Activated naive CD4-positive, alpha-beta T cell treated with anti-CD3 and anti-CD28 coated beads, Interleukin-2, amount 10 ng/mL, durations not matched to agents 5 hours and 36 hours (primary cell): ENCODE results near the gene DEDD2. TPM values are rescaled to one million over a fixed set of nuclear protein-coding genes. Genes with fewer than 3 reads are reported as not detected.

Experiments used
- total RNA-seq, 2 experiments: library from RNA; stranded (reverse); gene quantifications; one replicate each; pipeline ENCODE4 v1.2.3, GENCODE V29; 2021

DEDD2 gene, protein sequence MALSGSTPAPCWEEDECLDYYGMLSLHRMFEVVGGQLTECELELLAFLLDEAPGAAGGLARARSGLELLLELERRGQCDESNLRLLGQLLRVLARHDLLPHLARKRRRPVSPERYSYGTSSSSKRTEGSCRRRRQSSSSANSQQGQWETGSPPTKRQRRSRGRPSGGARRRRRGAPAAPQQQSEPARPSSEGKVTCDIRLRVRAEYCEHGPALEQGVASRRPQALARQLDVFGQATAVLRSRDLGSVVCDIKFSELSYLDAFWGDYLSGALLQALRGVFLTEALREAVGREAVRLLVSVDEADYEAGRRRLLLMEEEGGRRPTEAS
- 10 to 100 TPM; 46.1 to 46.3 TPM for total RNA-seq

GRCh38 chr19:42217520-42218437 lies at the start of gene DEDD2:
DEDD2 (minus strand) TSS chr19:42217677; CDS start chr19:42217007, 670 bp downstream.

GRCh38 chr19:42254850-42255765 lies 37.6 kb upstream of the DEDD2 start, which contains the start of gene ERF:
ERF (minus strand) TSS chr19:42255128; CDS start chr19:42254999, 129 bp downstream.

DNA sequence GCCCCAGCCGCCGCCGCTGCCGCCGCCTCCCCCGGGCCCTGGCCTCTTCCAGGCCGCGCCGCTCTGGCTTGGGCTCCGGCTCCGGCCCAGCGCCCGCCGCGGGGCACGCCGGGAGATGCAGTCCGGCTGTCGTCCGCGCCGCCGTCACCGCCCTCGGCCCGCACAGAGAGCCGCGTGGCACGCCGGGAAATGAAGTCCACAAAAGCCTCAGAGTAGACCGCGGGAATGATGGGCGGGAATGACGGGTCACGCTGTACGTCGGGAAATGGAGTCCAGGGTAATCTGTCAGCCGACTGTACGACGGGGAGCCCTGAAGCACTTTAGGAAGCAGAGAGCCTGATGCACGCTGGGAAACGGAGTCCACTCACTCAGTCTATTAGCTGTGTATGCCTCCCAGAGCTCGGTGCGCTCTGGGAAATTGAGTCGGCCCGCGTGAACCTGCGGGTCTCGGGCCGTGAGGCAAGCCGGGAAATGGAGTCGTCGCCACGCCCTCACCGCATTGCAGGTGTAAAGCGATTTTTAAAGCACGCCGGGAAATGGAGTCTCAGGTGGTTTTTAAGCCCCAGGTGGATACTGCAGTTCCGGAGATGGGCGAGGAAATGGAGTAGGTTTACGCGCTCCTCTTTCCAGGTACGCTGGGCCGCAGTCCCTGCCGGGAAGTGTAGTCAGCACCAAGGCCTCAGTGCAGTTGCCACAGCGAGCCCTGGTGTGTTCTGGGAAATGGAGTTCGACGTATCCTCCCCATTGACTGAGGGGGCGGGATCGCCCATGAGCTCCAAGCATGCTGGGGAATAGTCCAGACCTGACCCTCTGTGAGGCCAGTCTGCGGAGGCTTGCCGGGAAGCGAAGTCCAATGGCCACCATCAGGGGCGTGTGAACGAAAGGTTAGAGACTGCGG lies 25.3 kb upstream of the DEDD2 start, which contains the start of gene GSK3A:
TSS of gene GSK3A (minus strand) at position 91 of the 898 bp plus-strand sequence. CDS start 137 bp downstream, outside the sequence.

DNA sequence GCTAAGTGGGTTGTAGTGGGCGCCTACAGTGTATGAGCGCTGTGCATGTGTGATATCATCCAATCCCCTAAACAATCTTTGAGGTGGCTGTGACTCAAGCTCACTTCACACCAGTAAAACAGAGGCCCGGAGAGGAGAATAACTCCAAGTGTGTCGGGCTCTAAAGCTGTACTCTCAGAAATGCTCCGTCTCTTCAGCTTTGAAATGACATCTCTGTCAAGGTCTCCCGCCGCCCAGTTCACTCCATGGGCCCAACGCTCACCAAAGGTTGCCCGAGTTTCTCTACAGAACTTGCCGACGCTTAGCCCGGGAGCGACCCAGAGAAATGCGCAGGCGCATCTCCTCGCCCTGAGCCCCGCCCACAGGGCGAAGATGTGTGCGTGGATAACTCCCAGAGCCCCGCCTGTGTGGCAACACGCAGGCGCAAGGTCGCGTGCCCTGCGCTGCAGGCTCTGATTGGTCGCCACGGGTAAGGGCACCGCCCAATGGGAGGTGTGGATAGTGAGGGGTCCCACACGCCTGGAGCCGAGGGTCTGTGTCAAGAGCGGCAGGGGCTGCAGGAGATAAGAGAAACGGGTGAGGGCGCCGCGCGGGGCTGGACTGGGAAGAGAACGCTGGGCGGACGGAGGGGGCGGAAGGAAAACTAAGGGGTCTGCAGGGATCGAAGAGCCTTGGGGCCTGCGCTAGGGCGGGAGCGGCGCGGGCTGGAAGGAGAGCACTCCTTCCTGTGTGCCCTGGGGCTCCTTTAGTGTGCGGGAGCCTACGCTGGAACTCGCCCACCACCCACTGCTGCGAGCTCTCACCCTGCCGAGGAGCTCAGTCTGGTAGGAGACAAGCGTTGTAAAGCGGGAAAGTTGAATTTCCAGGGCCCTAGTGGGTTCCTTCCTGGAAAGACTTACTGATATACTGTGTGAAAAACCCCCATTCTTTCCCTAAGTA lies 2.6 kb upstream of the DEDD2 start, which contains the start of gene ZNF526:
TSS of gene ZNF526 (plus strand) at position 501 of the 939 bp plus-strand sequence. CDS start 4,092 bp downstream, outside the sequence.

Other genes starting within 250 kb of the DEDD2 start
- 1 to 10 TPM; 1.2 to 1.3 TPM for gene ATP1A3, start 223.4 kb downstream of the DEDD2 start, total RNA-seq
- under 1 TPM; 0.38 to 0.67 TPM for gene GRIK5, start 147.5 kb downstream of the DEDD2 start, total RNA-seq
- gene ZNF574, start 141.5 kb downstream of the DEDD2 start, total RNA-seq = 10 to 100 TPM; 13.5 to 14.6 TPM
- 10 to 100 TPM; 24.0 to 24.7 TPM for gene POU2F2, start 85.2 kb downstream of the DEDD2 start, total RNA-seq
- gene ZNF526, start 2.6 kb upstream of the DEDD2 start, total RNA-seq = 10 to 100 TPM; 16.0 to 17.9 TPM
- gene GSK3A, start 24.9 kb upstream of the DEDD2 start, total RNA-seq = 10 to 100 TPM; 40.7 to 45.7 TPM
- 10 to 100 TPM; 49.0 to 50.2 TPM for gene ERF, start 37.5 kb upstream of the DEDD2 start, total RNA-seq
- gene CIC, start 51.6 kb upstream of the DEDD2 start, total RNA-seq = 10 to 100 TPM; 81.9 to 86.6 TPM
- under 1 TPM; 0.30 to 0.39 TPM for gene PRR19, start 84.5 kb upstream of the DEDD2 start, total RNA-seq
- gene PAFAH1B3, start 84.9 kb upstream of the DEDD2 start, total RNA-seq = 10 to 100 TPM; 36.5 to 39.0 TPM
- gene TMEM145, start 95.6 kb upstream of the DEDD2 start, total RNA-seq = under 1 TPM in 1 of 2 experiments, not detected in 1; 0.31 TPM
- 1 to 10 TPM; 4.4 to 4.9 TPM for gene MEGF8, start 108.0 kb upstream of the DEDD2 start, total RNA-seq
- gene CNFN, start 172.6 kb upstream of the DEDD2 start, total RNA-seq = under 1 TPM in 1 of 2 experiments, not detected in 1; 0.51 TPM
- gene LIPE, start 209.7 kb upstream of the DEDD2 start, total RNA-seq = 10 to 100 TPM; 27.0 to 32.9 TPM
- not detected for gene CXCL17, start 225.3 kb upstream of the DEDD2 start, total RNA-seq